Measurements from ENCODE around the gene GSX2.

- TF ChIP-seq POLR2A (IDR thresholded peaks at IDR 0.05) (no peak), CTCF (IDR thresholded peaks at IDR 0.05) (no peak)
Measured at GRCh38 chr4:54107951-54108748, 8.2 kb downstream of the GSX2 start.
